Mesendoderm (in vitro differentiated cells): ENCODE measurements around the gene AANAT.
A peak's percentile ranks its signal among the peaks of the same experiment; 100 is the strongest.

ENCODE experiments used
- DNase-seq: peaks from one replicate; pipeline ENCODE4 v3.0.0; 2013
- H2AK5ac ChIP-seq: 2 replicates; pipeline ENCODE4 v1.6.1; 2013; ENCODE audit warnings: low read length, inconsistent platforms
- H2BK120ac ChIP-seq: 2 replicates; pipeline ENCODE4 v1.6.1; 2013; ENCODE audit warnings: low read depth, mild to moderate bottlenecking, low read length, moderate library complexity, mixed read lengths
- H2BK15ac ChIP-seq: replicated peaks from 2 replicates; pipeline ENCODE4 v1.6.1; 2013; ENCODE audit warnings: low read depth, mild to moderate bottlenecking, moderate library complexity
- H2BK5ac ChIP-seq: 2 replicates; pipeline ENCODE4 v1.6.1; 2013; ENCODE audit warnings: low read length, inconsistent platforms
- H3K18ac ChIP-seq: 2 replicates; pipeline ENCODE4 v1.6.1; 2013; ENCODE audit warnings: mild to moderate bottlenecking, low read length, mixed read lengths
- H3K23ac ChIP-seq: one replicate; pipeline ENCODE4 v1.6.1; 2013; ENCODE audit warnings: low read length
- H3K27ac ChIP-seq: 2 replicates; pipeline ENCODE4 v1.5.1; 2013; ENCODE audit warnings: low read depth, mild to moderate bottlenecking, inconsistent platforms, low read length, moderate library complexity
- H3K27me3 ChIP-seq: 2 replicates; pipeline ENCODE4 v1.6.1; 2013; ENCODE audit warnings: low read length, control low read depth, mild to moderate bottlenecking, inconsistent platforms; ENCODE audit not compliant: insufficient read depth, poor library complexity
- H3K36me3 ChIP-seq: 2 replicates; pipeline ENCODE4 v1.6.1; 2013; ENCODE audit warnings: low read length, inconsistent platforms; ENCODE audit not compliant: control insufficient read depth, insufficient read depth
- H3K4ac ChIP-seq: one replicate; pipeline ENCODE4 v1.6.1; 2013; ENCODE audit warnings: low read depth, mild to moderate bottlenecking, low read length, moderate library complexity
- H3K4me1 ChIP-seq: 2 replicates; pipeline ENCODE4 v1.6.1; 2013; ENCODE audit warnings: low read depth, low read length, inconsistent platforms; ENCODE audit not compliant: control insufficient read depth
- H3K4me2 ChIP-seq: 2 replicates; pipeline ENCODE4 v1.6.1; 2013; ENCODE audit warnings: low read length
- H3K4me3 ChIP-seq: 2 replicates; pipeline ENCODE4 v1.5.1; 2013; ENCODE audit warnings: mild to moderate bottlenecking, low read length
- H3K56ac ChIP-seq: one replicate; pipeline ENCODE4 v1.6.1; 2013; ENCODE audit warnings: low read length
- H3K79me1 ChIP-seq: 2 replicates; pipeline ENCODE4 v1.6.1; 2013; ENCODE audit warnings: low read length, inconsistent platforms
- H3K79me2 ChIP-seq: 2 replicates; pipeline ENCODE4 v1.6.1; 2013; ENCODE audit warnings: mild to moderate bottlenecking, low read length; ENCODE audit not compliant: control insufficient read depth, insufficient read depth
- H3K9ac ChIP-seq: 2 replicates; pipeline ENCODE4 v1.6.1; 2013; ENCODE audit warnings: low read length, inconsistent platforms
- H4K5ac ChIP-seq: one replicate; pipeline ENCODE4 v1.6.1; 2013; ENCODE audit warnings: low read length
- H4K8ac ChIP-seq: one replicate; pipeline ENCODE4 v1.6.1; 2013; ENCODE audit warnings: low read depth, mild to moderate bottlenecking, control low read depth, low read length, moderate library complexity
- WGBS: extraction: QIAGEN DNeasy Blood & Tissue Kit; methylation state at CpG from one replicate; pipeline ENCODE4 v1.1.7; 2013; ENCODE audit warnings: low lambda C conversion rate, missing lambda C conversion rate; ENCODE audit not compliant: insufficient coverage; ENCODE audit errors: extremely low coverage; 5-methylcytosine and 5-hydroxymethylcytosine counted together

Gene AANAT

GRCh38 chr17:76422860-76423259, 44.5 kb upstream of the AANAT start:
- Histone ChIP-seq H2BK120ac (no peak overlapping the region), H2AK5ac (no peak overlapping the region)
- no CpG with 5 or more reads among the region's 6 CpGs for WGBS

GRCh38 chr17:76426853-76427252, 40.5 kb upstream of the AANAT start:
- Histone ChIP-seq H3K79me2 (peaks cover 33% of the 10 kb centered on the region), H3K23ac (no peak overlapping the region), H3K4me3 (no peak overlapping the region), H2AK5ac (no peak overlapping the region), H3K18ac (no peak overlapping the region), H3K27me3 (no peaks in the 10 kb centered on the region), H3K36me3 (no peaks in the 10 kb centered on the region), H3K56ac (no peak overlapping the region), H4K5ac (no peak overlapping the region), H3K4ac (no peak overlapping the region), H2BK120ac (no peak overlapping the region), H3K79me1 (peaks cover 24% of the 10 kb centered on the region), H2BK15ac (no peak overlapping the region), H4K8ac (no peak overlapping the region), H3K9ac (no peak overlapping the region), H2BK5ac (no peak overlapping the region), H3K4me1 (peaks cover 4% of the 10 kb centered on the region), H3K4me2 (no peak overlapping the region), H3K27ac (no peak overlapping the region)
- WGBS, result no CpG with 5 or more reads among the region's 3 CpGs
- no peak for DNase-seq

More at GRCh38 chr17:76422860-76423259, 44.5 kb upstream of the AANAT start:
- H3K4me2 ChIP-seq, result no peak overlapping the region
- H3K18ac ChIP-seq, result no peak overlapping the region
- no peak for DNase-seq
- H2BK5ac ChIP-seq, result no peak overlapping the region
- no peak overlapping the region for H3K4ac ChIP-seq
- no peak overlapping the region for H3K4me3 ChIP-seq
- no peak overlapping the region for H2BK15ac ChIP-seq
- H3K27ac ChIP-seq, result no peak overlapping the region
- no peaks in the 10 kb centered on the region for H3K27me3 ChIP-seq
- H3K36me3 ChIP-seq, result no peaks in the 10 kb centered on the region
- no peak overlapping the region for H3K23ac ChIP-seq
- H4K8ac ChIP-seq, result no peak overlapping the region
- no peak overlapping the region for H3K56ac ChIP-seq
- peaks cover 33% of the 10 kb centered on the region for H3K79me1 ChIP-seq
- H3K9ac ChIP-seq, result no peak overlapping the region
- peaks cover 3% of the 10 kb centered on the region for H3K4me1 ChIP-seq
- no peak overlapping the region for H4K5ac ChIP-seq
- peaks cover 47% of the 10 kb centered on the region for H3K79me2 ChIP-seq

GRCh38 chr17:76427501-76428231, 39.7 kb upstream of the AANAT start:
- H3K4me2 ChIP-seq, result no peak overlapping the region
- H3K23ac ChIP-seq, result no peak overlapping the region
- no peak overlapping the region for H4K5ac ChIP-seq
- H2BK15ac ChIP-seq, result no peak overlapping the region
- H3K27ac ChIP-seq, result no peak overlapping the region
- no peak overlapping the region for H3K56ac ChIP-seq
- peaks cover 33% of the 10 kb centered on the region for H3K79me2 ChIP-seq
- H3K4me3 ChIP-seq, result no peak overlapping the region
- H3K27me3 ChIP-seq, result no peaks in the 10 kb centered on the region
- peaks cover 5% of the 10 kb centered on the region for H3K4me1 ChIP-seq
- no peak overlapping the region for H2BK120ac ChIP-seq
- H2AK5ac ChIP-seq, result no peak overlapping the region
- no peaks in the 10 kb centered on the region for H3K36me3 ChIP-seq
- no peak overlapping the region for H3K9ac ChIP-seq
- peaks cover 21% of the 10 kb centered on the region for H3K79me1 ChIP-seq
- no peak overlapping the region for H4K8ac ChIP-seq
- no peak for DNase-seq
- no peak overlapping the region for H3K18ac ChIP-seq
- H2BK5ac ChIP-seq, result no peak overlapping the region
- no CpG with 5 or more reads among the region's 8 CpGs for WGBS
- H3K4ac ChIP-seq, result no peak overlapping the region

GRCh38 chr17:76428511-76428910, 38.9 kb upstream of the AANAT start:
- Histone ChIP-seq H3K27me3 (no peaks in the 10 kb centered on the region), H3K27ac (no peak overlapping the region), H3K36me3 (no peaks in the 10 kb centered on the region), H3K4ac (no peak overlapping the region), H2BK120ac (no peak overlapping the region), H4K5ac (no peak overlapping the region), H3K4me1 (peaks cover 5% of the 10 kb centered on the region), H2BK5ac (no peak overlapping the region), H3K56ac (no peak overlapping the region), H3K4me3 (no peak overlapping the region), H3K4me2 (no peak overlapping the region), H3K79me2 (peaks cover 34% of the 10 kb centered on the region), H3K79me1 (peaks cover 16% of the 10 kb centered on the region), H2BK15ac (no peak overlapping the region), H3K23ac (no peak overlapping the region), H3K18ac (no peak overlapping the region), H3K9ac (no peak overlapping the region), H2AK5ac (no peak overlapping the region), H4K8ac (no peak overlapping the region)
- no CpG with 5 or more reads among the region's 1 CpG for WGBS
- DNase-seq, result no peak

- Histone ChIP-seq H2AK5ac (no peak overlapping the region), H3K79me2 (peaks cover 49% of the 10 kb centered on the region), H2BK120ac (no peak overlapping the region), H4K8ac (no peak overlapping the region), H3K9ac (no peak overlapping the region), H3K18ac (no peak overlapping the region), H3K4me2 (no peak overlapping the region), H2BK5ac (no peak overlapping the region), H3K27me3 (no peaks in the 10 kb centered on the region), H3K4me1 (peaks cover 5% of the 10 kb centered on the region), H3K56ac (no peak overlapping the region), H3K27ac (peak overlapping the region; percentile 25), H2BK15ac (no peak overlapping the region), H4K5ac (no peak overlapping the region), H3K4me3 (no peak overlapping the region), H3K4ac (no peak overlapping the region), H3K79me1 (peaks cover 29% of the 10 kb centered on the region), H3K23ac (no peak overlapping the region), H3K36me3 (no peaks in the 10 kb centered on the region)
- WGBS, result no CpG with 5 or more reads among the region's 2 CpGs
- DNase-seq, result peak; percentile 27
Observed at GRCh38 chr17:76431509-76431908, 35.9 kb upstream of the AANAT start.

- Histone ChIP-seq H2BK15ac (no peak overlapping the region), H3K18ac (no peak overlapping the region), H3K4me3 (no peak overlapping the region), H4K8ac (no peak overlapping the region), H3K4ac (no peak overlapping the region), H3K79me1 (peaks cover 30% of the 10 kb centered on the region), H3K27me3 (no peaks in the 10 kb centered on the region), H3K36me3 (no peaks in the 10 kb centered on the region), H3K27ac (no peak overlapping the region), H3K9ac (no peak overlapping the region), H3K23ac (no peak overlapping the region), H3K56ac (no peak overlapping the region), H3K79me2 (peaks cover 53% of the 10 kb centered on the region), H3K4me1 (peaks cover 5% of the 10 kb centered on the region), H3K4me2 (no peak overlapping the region), H2BK5ac (no peak overlapping the region), H2BK120ac (no peak overlapping the region), H2AK5ac (no peak overlapping the region), H4K5ac (no peak overlapping the region)
- WGBS, result no CpG with 5 or more reads among the region's 6 CpGs
- no peak for DNase-seq
Observed at GRCh38 chr17:76432004-76432403, 35.4 kb upstream of the AANAT start.
